ENCODE data around the gene KBTBD12. TPM values are rescaled to one million over a fixed set of nuclear protein-coding genes. Genes with fewer than 3 reads are reported as not detected.

Gene KBTBD12
- total and polyA plus RNA-seq, 10 donors = 0.03 to 0.51 (median 0.08) TPM; not detected in 4

DNA sequence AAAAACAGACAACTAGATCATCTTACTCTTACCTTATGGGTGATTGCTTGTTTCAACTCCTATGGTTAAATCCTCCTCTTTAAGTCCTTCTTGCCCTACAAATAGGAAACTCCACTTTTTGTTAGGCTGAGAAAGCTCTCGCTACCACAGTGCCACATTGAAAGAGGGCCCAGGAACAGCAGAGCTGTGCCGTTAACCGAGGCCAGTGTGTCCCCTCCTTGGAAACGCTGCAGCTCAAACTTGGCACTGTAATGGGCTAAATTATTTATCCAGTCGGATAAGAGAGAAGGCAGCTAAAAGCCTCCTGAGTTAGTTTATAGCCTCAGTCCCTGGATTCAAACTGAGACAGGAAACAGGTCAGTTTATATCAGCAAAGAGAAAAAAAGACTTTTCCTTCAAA lies 46.1 kb downstream of the KBTBD12 start:
- Histone ChIP-seq H3K27ac (no peak overlapping the region), H3K36me3 (no peaks in the 10 kb centered on the region), H3K4me3 (no peak overlapping the region), H3K27me3 (replicated peaks in 1 of 7) (peaks cover 0 to 3% (median 0%) of the 10 kb centered on the region in 7 donors), H3K4me1 (no peaks in the 10 kb centered on the region), H3K9me3 (no peaks in the 10 kb centered on the region)
- TF ChIP-seq POLR2AphosphoS5 (IDR thresholded peaks at IDR 0.05) (no peak), POLR2A (IDR thresholded peaks at IDR 0.05) (no peak)
- WGBS, 5 donors = 80 to 94% (median 90%) methylated on average over 5 of the region's 5 CpGs
- intact Hi-C loops (cut with DNase I; ENCODE audit: low total_unique reads) = no loop called here
- DNase-seq = no peak

GRCh38 chr3:127961963-127962362 lies 46.9 kb downstream of the KBTBD12 start:
- Histone ChIP-seq H3K4me3 (no peak overlapping the region), H3K36me3 (no peaks in the 10 kb centered on the region), H3K27ac (no peak overlapping the region), H3K4me1 (no peaks in the 10 kb centered on the region), H3K9me3 (peaks cover 0 to 5% (median 0%) of the 10 kb centered on the region in 8 donors), H3K27me3 (replicated peaks in 1 of 7) (peaks cover 0 to 3% (median 0%) of the 10 kb centered on the region in 7 donors)
- 78 to 94% (median 82%) methylated on average over 4 of the region's 4 CpGs for WGBS, 5 donors
- intact Hi-C loops (cut with DNase I; ENCODE audit: low total_unique reads) = no loop called here
- TF ChIP-seq CTCF (IDR thresholded peaks at IDR 0.05 in 8 of 11, conservative IDR thresholded peaks at IDR 0.05 in 3 of 11) = no peak
- TF ChIP-seq POLR2A (IDR thresholded peaks at IDR 0.05) = no peak
- no peak for TF ChIP-seq POLR2AphosphoS5 (IDR thresholded peaks at IDR 0.05)
- no peak for DNase-seq

- intact Hi-C loops (cut with DNase I; ENCODE audit: low total_unique reads) = no loop called here
- no peak overlapping the region for H3K27ac ChIP-seq
- WGBS, 5 donors = 86 to 92% (median 91%) methylated on average over 5 of the region's 5 CpGs
- DNase-seq = no peak
- no peaks in the 10 kb centered on the region for H3K36me3 ChIP-seq
- peaks cover 0 to 5% (median 0%) of the 10 kb centered on the region in 8 donors for H3K9me3 ChIP-seq
- TF ChIP-seq POLR2A (IDR thresholded peaks at IDR 0.05) (no peak), CTCF (IDR thresholded peaks at IDR 0.05 in 8 of 11, conservative IDR thresholded peaks at IDR 0.05 in 3 of 11) (no peak), POLR2AphosphoS5 (IDR thresholded peaks at IDR 0.05) (no peak)
- no peak overlapping the region for H3K4me3 ChIP-seq
- H3K4me1 ChIP-seq = no peaks in the 10 kb centered on the region
- peaks cover 0 to 3% (median 0%) of the 10 kb centered on the region in 7 donors for H3K27me3 ChIP-seq (replicated peaks in 1 of 7)
These were observed 47.9 kb downstream of the KBTBD12 start for GRCh38 chr3:127962937-127963336.

- WGBS, 5 donors = 72 to 84% (median 76%) methylated on average over 4 of the region's 4 CpGs
These were observed 49.0 kb downstream of the KBTBD12 start for GRCh38 chr3:127964053-127964452.

More at GRCh38 chr3:127964053-127964452, 49.0 kb downstream of the KBTBD12 start:
- Histone ChIP-seq H3K4me3 (no peak overlapping the region), H3K27me3 (replicated peaks in 1 of 7) (peaks cover 0 to 3% (median 0%) of the 10 kb centered on the region in 7 donors), H3K27ac (no peak overlapping the region), H3K36me3 (no peaks in the 10 kb centered on the region), H3K9me3 (peaks cover 0 to 5% (median 0%) of the 10 kb centered on the region in 8 donors), H3K4me1 (no peaks in the 10 kb centered on the region)
- intact Hi-C loops (cut with DNase I; ENCODE audit: low total_unique reads) = no loop called here
- no peak for TF ChIP-seq CTCF (IDR thresholded peaks at IDR 0.05 in 8 of 11, conservative IDR thresholded peaks at IDR 0.05 in 3 of 11)
- TF ChIP-seq POLR2AphosphoS5 (IDR thresholded peaks at IDR 0.05) = no peak
- TF ChIP-seq POLR2A (IDR thresholded peaks at IDR 0.05) = no peak
- DNase-seq = no peak

Data from spleen (tissue), 11 donors.